ENCODE results near the gene SGCG.

SGCG gene

DNA sequence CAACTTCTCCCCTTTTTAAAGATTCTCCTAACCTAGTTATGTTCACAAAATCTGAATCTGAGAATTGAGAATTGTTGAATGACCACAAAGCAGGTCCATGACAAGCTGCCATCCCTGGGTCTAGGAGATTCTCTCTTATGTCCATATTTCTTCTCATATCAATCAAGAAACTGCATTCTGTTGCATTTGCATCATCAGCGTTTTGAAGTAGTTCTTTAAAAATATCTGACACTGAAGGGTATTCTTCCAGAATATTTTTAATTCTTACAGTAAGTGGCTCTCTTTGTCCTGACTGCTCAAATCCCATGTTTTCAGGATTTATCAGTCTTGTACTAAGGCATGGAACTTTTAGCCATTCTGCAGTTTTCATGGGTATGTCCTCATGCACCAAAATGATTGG is 158.4 kb downstream of the SGCG start:
- DNase-seq, result no peak

GRCh38 chr13:23344931-23345595 is 164.3 kb downstream of the SGCG start:
- no peak for DNase-seq

DNA sequence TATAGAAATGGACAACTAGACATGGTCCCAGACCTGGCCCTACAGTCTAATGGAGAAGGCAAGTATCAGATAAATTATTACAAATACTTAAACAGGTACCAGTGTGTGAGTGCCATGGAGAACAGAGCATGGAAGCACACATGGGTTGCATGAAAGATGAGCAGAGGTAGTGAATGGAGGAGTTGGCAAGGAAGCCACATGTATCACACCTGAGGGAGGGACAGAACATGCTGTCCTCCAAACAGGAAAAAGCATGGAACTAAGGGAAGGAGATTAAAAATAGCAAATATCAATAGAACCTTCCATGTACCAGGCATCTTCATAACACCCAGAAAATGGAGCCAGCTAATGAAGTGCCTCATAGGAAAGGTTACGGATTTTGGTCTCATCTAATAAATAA is 166.8 kb downstream of the SGCG start:
- DNase-seq, result no peak

DNA sequence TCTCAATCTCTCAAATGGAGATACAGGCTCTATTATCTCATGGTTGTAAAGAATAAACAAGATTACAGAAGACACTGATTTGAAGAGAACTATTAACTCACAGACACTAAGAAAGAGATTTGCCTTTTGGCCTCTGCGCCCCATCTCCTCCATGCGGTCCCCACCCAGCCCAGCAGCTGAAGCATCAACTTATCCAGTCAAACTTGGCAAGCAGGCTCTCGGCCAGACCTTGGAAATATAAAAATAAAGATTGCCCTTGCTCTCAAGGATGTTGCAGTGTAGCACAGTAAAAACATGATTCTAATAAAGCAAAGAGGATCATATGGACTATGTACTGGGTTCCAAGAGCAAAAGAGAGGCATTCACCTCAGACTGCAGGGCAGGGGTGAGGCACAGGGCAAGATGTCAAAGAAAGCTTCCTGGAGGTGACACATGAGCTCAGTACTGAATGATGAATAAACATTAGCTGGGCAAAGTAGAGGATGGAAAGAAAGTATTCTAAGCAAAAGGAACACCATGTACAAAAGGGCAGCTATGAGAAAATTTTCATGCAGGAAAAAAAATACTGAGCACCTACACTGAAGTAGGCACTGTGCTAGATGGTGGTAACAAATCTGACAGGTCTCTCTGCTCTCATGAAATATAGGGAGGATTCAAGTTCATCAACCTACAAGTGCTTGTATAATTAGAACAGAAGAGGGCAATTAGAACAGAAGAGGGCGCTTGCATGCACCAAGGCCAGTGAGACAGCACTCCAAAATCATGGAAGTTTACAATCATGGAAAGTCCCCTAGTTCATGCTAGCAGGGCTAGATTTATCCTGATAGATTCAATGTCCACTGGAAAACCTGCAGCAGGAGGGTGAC is 167.7 kb downstream of the SGCG start:
- no peak for DNase-seq

- no peak for DNase-seq
Measured at GRCh38 chr13:23349161-23349897, 168.6 kb downstream of the SGCG start.

DNA sequence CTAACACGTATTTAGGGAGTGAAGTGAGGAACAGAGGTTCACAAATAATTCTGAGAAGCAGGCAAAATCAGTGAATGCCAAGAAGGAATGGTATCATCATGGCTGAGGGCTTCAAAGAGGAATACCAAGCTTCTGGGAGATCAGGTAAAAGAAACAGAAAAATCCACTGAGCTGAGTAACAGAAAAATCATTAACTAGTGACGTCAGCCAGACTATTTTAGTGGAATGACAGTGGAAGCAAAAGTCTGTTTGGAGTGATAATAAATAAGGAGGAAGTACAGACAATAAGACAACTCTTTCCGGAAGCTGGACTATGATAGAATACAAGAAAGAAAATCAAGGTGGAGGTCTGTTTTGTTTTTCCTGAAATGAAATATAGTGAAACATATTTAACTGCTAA is 169.2 kb downstream of the SGCG start:
- DNase-seq, result no peak

- no peak for DNase-seq
Measured at GRCh38 chr13:23352161-23352560, 171.4 kb downstream of the SGCG start.

DNA sequence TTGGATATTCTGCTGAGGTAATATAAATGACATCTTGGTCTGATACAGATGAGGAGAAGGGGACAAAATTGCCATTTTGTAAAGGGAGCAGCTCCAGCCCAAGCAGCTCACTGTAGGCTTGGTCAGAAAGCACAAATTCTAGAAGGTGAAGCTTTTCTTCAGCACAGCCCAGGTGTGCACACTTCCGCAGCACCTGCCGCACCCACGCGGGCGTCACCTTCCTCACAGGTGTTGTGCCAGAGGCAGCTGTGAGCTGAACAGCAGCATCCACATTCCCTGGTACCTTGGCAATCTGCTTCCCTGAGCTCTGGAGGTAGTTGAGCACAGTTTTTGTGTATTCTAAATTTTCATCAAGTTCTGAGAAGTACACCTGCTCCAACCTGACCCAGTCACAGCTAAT is 173.7 kb downstream of the SGCG start:
- DNase-seq, result no peak

GRCh38 chr13:23356368-23356767 is 175.6 kb downstream of the SGCG start:
- no peak for DNase-seq

DNA sequence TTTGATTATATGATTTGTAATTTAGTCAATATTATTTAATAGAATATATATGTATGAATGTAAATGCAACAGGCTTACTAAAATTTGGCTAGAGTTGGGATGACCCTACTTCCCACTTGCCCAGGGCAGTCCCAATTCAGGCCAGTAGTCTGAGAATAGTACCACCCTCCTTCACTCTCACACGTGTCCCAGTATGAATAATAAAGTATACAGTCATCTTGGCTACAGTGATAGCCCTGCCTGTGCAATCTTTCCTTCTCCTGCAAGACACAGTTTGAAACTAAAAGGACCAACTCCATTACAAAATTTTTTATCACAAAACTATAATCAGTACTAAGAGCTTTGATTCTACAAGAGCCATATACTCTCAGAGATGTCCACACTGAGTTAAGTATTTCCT is 176.6 kb downstream of the SGCG start:
- DNase-seq, result no peak

GRCh38 chr13:23359882-23360281 is 179.1 kb downstream of the SGCG start:
- DNase-seq, result no peak

DNA sequence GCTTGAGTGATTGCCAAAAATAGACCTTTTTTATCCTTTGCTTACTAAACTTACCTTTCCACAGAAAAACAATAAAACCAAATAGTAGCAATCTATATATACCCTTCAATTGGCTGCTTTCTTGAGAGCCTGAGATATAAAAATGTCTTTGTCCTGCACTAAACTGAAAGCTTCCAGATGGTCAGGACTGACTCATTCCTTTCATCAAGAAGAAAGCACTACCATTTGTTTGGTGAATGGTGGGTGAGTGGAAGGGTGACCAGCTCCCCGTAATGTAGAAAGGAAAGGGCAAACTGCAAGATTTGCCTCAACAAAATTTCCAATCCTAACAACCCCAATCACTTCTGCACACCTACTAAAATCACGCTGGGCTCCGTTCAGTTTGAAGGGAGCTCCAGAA is 184.9 kb downstream of the SGCG start:
- DNase-seq, result no peak

GRCh38 chr13:23367907-23368306 is 187.1 kb downstream of the SGCG start:
- no peak for DNase-seq

GRCh38 chr13:23372264-23372906 is 191.6 kb downstream of the SGCG start:
- no peak for DNase-seq
